Measurements from ENCODE around the gene RAD21L1.
A peak's percentile ranks its signal among the peaks of the same experiment; 100 is the strongest.

The RAD21L1 gene

DNA sequence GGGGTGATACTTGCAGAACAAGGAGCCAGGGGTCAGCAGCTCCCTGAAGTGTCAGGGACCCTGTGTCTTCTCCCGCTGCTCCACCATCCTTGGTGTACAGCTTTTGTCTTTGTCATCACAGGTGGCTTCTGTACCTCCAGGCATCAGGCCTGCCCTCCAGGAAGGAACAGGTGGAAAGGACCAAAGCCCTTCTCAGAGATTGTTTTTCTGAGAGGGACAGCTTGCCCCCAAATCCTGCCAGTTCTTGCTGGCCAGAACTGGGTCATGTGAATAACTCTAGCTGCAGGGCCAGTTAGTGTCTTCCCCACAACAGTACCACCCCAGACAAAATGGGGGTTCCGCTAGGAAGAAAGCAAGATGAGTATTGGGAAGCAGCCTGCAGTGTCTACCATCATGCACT is 71.6 kb downstream of the RAD21L1 start:
- DNase-seq: no peak

DNA sequence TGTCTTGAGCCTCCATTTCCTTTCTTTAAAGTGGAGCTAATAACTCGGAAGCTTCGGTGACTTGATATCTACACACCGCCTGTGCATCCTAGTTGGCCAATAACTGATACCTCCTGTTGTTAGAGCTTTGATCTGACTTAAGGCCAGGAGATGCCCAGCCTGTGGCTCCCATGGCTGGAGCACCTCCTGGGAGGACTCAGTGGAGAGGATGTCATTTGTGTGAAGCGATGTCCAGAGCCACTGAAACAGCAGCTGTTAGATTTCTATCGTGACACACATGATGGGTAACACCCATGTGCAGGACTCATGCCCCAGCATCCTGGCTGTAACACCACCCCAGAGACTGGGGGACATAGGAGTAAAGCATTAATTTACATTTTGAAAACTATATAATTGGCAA is 72.3 kb downstream of the RAD21L1 start:
- no peak for DNase-seq

DNA sequence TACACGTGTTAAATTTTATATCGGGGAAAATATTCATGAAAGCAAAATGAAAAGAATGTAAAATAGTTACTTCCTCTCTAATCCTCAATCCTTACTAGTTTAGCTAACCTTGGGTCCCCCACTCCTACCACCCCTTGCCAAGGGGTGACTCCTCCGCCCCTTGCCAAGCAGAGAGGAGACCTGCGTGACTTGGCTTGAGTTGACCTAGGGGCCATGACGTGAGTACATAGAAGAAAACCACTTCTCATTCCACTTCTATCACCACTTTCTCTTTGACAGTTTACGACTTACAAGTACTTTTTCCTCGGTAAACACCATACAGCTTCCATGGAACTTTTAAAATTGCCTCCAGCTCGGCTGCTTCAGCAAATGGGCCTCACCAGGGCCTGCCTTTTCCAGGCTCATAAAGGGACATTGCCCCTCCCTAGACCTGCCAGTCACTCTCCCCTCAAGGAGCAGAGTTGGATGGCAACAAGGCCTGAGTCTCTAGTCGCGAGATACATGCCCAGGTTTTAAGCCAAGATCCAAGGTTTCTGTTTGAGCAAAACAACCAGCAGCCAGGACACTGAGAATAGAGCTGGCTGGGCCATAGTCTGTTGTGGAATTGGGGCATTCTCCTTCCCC is 73.2 kb downstream of the RAD21L1 start:
- no peak for DNase-seq

DNA sequence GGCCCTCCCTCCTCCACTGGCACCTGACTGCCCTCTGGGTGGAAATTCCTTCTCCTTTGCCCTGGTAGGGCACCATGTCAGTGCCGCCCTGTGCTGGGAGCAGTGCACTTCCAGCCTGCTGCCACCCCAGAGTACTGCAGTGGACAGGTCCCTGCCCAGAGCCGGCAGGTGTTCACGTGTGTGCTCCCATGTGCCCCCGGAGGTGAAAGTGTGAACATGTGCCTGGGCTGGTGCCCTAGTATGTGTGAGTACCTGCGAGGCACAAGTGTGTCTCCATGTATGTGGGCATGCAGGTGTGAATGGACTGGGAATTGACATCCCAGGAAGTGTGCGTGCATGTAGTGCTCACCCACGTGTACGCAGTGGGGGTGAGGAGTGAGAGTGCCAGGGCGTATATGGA is 73.7 kb downstream of the RAD21L1 start:
- no peak for DNase-seq

DNA sequence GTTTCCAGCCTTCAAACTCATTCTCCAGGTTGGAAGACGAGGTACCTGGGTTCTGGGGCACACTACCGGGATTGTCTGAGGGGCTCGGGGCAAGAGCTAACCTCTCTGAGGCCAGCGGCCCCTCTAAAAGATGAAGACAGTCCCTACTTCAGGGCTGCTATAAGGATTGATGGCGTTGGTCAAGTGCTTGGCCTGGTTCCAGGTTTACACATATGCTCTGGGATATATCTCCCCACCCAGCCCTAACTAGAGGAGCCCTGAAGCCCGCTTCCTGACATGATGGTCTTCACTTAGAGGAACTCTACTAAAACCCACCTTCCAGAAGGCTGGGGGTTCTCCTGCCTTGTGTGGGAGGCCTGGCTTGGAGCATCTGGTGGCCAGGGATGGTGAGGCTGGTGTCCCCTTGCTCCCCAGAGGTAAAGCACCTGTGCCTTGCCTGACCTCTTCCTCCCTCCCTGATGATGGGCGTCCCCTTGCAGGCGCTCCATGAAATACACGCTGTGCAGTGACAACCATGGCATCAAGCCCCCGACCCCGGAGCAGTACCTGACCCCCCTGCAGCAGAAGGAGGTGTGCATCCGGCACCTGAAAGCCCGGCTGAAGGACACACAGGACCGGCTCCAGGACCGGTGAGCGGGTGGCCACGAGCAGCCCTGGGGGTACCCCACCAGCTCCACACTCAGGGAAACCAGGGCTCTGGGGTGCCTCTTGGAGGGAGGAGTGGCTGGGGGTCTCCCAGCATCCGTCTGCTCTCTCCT is 74.4 kb downstream of the RAD21L1 start:
- DNase-seq: no peak

DNA sequence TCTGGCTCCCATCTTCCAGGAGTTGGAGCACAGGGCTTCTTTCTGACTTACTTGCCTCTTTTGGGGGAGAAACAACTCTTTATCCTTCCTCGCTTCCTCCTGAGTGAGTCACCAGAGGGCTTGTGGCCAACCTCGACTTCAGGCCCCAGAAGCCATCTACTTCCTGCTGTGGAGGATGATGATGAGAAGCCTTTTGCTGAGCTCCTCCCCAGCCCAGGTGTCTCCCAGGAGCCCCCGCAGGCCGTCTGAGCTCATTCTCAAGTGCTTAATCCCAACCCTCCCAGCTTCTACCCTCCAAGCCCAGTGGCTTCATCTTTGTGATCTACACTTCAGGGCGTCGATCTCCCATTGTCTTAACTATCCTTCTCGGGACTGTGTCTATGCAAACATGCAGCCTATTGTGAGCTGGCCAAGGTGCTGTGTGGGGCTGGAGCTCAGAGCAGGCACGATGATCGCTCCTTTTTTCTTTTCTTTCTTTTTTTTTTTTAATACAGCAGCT is 75.2 kb downstream of the RAD21L1 start:
- peak; percentile 12 for DNase-seq

DNA sequence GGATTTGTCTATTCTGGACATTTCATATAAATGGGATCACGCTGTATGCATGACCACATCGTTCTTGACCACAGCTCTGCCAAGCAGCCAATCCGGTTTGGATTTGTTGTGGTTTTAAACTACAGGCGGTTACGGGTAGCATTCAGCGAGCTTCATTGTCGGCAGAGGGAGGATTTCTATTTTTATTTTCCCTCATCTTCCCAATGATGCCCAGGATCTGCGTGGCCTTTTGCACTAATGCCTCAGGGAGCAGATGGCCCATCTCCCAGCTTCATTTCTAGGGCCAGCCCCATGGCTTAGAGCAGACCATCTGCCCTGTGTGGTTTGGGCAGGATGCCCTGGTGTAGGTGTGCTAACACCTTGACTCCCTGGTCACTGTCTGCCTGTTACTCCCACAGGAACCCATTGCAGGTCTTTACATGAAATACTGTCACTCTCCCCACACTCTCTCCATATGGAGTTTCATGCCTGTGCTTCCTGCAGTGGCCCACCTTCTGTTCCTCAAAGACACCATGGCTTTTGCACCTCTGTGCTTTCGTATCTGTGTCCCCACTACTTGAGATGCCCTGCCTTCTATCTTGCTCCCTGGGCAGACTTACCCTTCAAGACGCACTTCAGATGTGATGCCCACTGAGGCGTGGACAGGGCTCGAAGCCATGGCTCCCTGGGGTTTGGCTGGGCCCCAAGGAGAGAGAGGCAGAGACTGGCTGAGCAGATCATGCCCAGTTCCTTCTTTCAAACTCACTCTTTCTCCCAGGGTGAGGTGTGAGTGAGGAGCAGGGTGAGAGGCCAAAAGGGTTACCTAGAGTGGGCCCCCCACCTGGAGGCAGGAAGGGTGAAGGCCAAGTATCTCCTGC is 77.1 kb downstream of the RAD21L1 start:
- DNase-seq: no peak

DNA sequence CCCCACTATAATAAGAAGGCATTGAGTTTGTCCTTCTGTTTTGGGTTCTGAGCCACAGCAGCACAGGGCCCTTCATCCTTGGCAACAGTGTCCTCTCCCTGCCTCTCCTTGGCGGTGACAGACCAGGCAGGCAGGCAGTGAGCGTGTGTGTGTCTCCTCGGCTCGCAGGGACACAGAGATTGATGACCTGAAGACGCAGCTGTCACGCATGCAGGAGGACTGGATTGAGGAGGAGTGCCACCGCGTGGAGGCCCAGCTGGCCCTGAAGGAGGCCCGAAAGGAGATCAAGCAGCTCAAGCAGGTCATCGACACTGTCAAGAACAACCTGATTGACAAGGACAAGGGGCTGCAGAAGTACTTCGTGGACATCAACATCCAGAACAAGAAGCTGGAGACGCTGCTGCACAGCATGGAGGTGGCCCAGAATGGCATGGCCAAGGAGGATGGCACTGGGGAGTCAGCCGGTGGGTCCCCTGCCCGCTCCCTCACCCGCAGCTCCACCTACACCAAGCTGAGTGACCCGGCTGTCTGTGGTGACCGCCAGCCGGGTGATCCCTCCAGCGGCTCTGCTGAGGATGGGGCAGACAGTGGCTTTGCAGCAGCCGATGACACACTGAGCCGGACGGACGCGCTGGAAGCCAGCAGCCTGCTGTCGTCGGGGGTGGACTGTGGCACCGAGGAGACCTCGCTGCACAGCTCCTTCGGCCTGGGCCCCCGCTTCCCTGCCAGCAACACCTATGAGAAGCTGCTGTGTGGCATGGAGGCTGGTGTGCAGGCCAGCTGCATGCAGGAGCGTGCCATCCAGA is 79.1 kb downstream of the RAD21L1 start:
- DNase-seq: no peak
